GM21360 (cell line): Measurements from ENCODE around the gene AVPR1A.

Experiments
- ATAC-seq: cut with Tn5 transposase; IDR thresholded peaks from one replicate; pipeline ENCODE4 v1.9.1; 2021; ENCODE audit warnings: mild to moderate bottlenecking, moderate library complexity; ENCODE audit not compliant: unreplicated experiment

AVPR1A gene

GRCh38 chr12:63095369-63095980 lies 55.5 kb downstream of the AVPR1A start:
- no peak for ATAC-seq

DNA sequence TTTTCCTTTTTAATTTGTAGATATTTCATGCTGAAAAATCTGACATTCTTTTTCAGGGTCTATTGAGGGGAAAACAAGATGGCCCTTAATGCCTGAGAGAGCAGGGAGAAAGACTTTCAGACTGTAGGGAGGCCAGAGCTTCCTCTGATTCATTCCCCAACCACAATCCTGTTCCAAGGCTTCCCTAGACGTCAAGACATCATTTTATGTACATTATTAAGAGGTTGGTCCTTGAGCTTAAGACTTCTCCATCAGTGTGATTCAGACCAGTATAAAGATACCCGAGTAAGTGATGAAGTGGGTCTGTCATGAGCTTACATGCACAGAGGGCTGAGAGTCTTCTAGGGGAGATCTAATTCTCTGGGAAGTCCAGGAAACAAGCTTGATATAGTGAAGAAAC lies 57.3 kb downstream of the AVPR1A start:
- no peak for ATAC-seq

DNA sequence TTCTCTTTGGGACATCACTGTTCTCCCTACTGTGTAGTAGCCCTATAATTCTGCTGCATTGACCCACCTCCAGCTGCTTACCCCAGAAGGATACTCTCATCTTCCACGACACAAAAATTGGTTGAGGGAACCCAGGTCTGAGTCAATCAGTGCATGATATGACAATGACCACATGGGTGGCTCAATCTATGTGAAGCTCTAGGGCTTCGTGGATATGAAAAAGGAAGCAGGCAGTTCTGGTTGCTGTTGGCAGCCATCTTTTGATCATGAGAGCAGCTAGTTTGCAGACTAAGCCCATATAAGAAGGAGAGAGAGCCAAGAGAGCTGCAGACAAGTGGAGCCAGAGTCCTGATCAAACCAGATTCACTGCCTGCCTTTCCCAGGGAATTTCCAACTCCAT lies 57.9 kb downstream of the AVPR1A start:
- no peak for ATAC-seq
